Mesenchymal stem cell (in vitro differentiated cells and primary cell): ENCODE data around the gene MOCS2.

Experiments
- DNase-seq: peaks from one replicate; pipeline ENCODE4 v3.0.0-alpha.2; 2013
- H2AFZ ChIP-seq: one replicate; pipeline ENCODE4 v1.6.1; 2013; ENCODE audit warnings: low read depth, mild to moderate bottlenecking, control low read depth, inconsistent platforms, low read length, moderate library complexity
- H2AK5ac ChIP-seq: 2 replicates; pipeline ENCODE4 v1.6.1; 2013; ENCODE audit warnings: low read length, moderate library complexity, mild to moderate bottlenecking, inconsistent platforms; ENCODE audit not compliant: severe bottlenecking
- H2BK120ac ChIP-seq: one replicate; pipeline ENCODE4 v1.6.1; 2013; ENCODE audit warnings: low read depth, mild to moderate bottlenecking, inconsistent platforms, low read length, moderate library complexity
- H2BK12ac ChIP-seq, 2 experiments: one replicate each; pipeline ENCODE4 v1.6.1; 2013; ENCODE audit warnings: inconsistent platforms in 2 of 2, low read length in 2 of 2, mild to moderate bottlenecking in 2 of 2, moderate library complexity in 2 of 2, control low read depth in 1 of 2
- H2BK15ac ChIP-seq: one replicate; pipeline ENCODE4 v1.6.1; 2013; ENCODE audit warnings: mild to moderate bottlenecking, low read depth, inconsistent platforms; ENCODE audit not compliant: poor library complexity, severe bottlenecking
- H2BK5ac ChIP-seq: 2 replicates; pipeline ENCODE4 v1.6.1; 2013; ENCODE audit warnings: low read depth, mild to moderate bottlenecking, low read length, control low read depth, inconsistent platforms; ENCODE audit not compliant: poor library complexity, severe bottlenecking
- H3K14ac ChIP-seq, 2 experiments: one replicate each; pipeline ENCODE4 v1.6.1; 2013; ENCODE audit warnings: inconsistent platforms in 2 of 2, low read length in 2 of 2, control low read depth in 1 of 2, mild to moderate bottlenecking in 1 of 2, moderate library complexity in 1 of 2
- H3K18ac ChIP-seq, 2 experiments: one replicate each; pipeline ENCODE4 v1.6.1; 2013; ENCODE audit warnings: inconsistent platforms in 2 of 2, low read length in 2 of 2, control low read depth in 1 of 2, low read depth in 1 of 2, mild to moderate bottlenecking in 1 of 2
- H3K23ac ChIP-seq, 2 experiments: one replicate each; pipeline ENCODE4 v1.6.1; 2013; ENCODE audit warnings: inconsistent platforms in 2 of 2, low read length in 2 of 2, mild to moderate bottlenecking in 2 of 2, moderate library complexity in 2 of 2, control low read depth in 1 of 2
- H3K27ac ChIP-seq: 2 replicates; pipeline ENCODE4 v1.5.1; 2013; ENCODE audit warnings: mild to moderate bottlenecking, moderate library complexity, low read length, control low read depth, inconsistent platforms; ENCODE audit not compliant: poor library complexity, severe bottlenecking
- H3K27me3 ChIP-seq, 2 experiments: 2 replicates each; pipeline versions ENCODE4 v1.6.1 to v1.7.0; 2013; ENCODE audit warnings: low read length in 2 of 2, mild to moderate bottlenecking in 2 of 2, moderate library complexity in 2 of 2, control low read depth in 1 of 2, inconsistent platforms in 1 of 2; ENCODE audit not compliant: control insufficient read depth in 1 of 2, insufficient read depth in 1 of 2
- H3K36me3 ChIP-seq, 2 experiments: 2 replicates each; pipeline versions ENCODE4 v1.6.1 to v1.7.0; 2013; ENCODE audit warnings: low read length in 2 of 2, control low read depth in 1 of 2, inconsistent platforms in 1 of 2, low read depth in 1 of 2, mild to moderate bottlenecking in 1 of 2; ENCODE audit not compliant: insufficient read depth in 2 of 2, control insufficient read depth in 1 of 2
- H3K4ac ChIP-seq, 2 experiments: one replicate each; pipeline ENCODE4 v1.6.1; 2013; ENCODE audit warnings: inconsistent platforms in 2 of 2, low read length in 2 of 2, mild to moderate bottlenecking in 2 of 2, moderate library complexity in 2 of 2, control low read depth in 1 of 2, low read depth in 1 of 2
- H3K4me1 ChIP-seq: 2 replicates; pipeline ENCODE4 v1.6.1; 2013; ENCODE audit warnings: low read depth, low read length, control low read depth; ENCODE audit not compliant: control insufficient read depth, insufficient read depth
- H3K4me2 ChIP-seq: 2 replicates; pipeline ENCODE4 v1.6.1; 2013; ENCODE audit warnings: low read length, mild to moderate bottlenecking, inconsistent platforms; ENCODE audit not compliant: poor library complexity, severe bottlenecking
- H3K4me3 ChIP-seq, 2 experiments: 2 replicates each; pipeline versions ENCODE4 v1.5.1 to v1.7.0; 2013; ENCODE audit warnings: low read length in 2 of 2, mild to moderate bottlenecking in 2 of 2, control low read depth in 1 of 2, low read depth in 1 of 2; ENCODE audit not compliant: insufficient read depth in 1 of 2
- H3K79me1 ChIP-seq: replicated peaks from 2 replicates; pipeline ENCODE4 v1.6.1; 2013; ENCODE audit warnings: mild to moderate bottlenecking, control low read depth, low read length, inconsistent platforms; ENCODE audit not compliant: poor library complexity, severe bottlenecking
- H3K9ac ChIP-seq: 2 replicates; pipeline ENCODE4 v1.7.0; 2013; ENCODE audit warnings: mild to moderate bottlenecking, low read length, moderate library complexity
- H3K9me3 ChIP-seq: 2 replicates; pipeline ENCODE4 v1.7.0; 2013; ENCODE audit warnings: mild to moderate bottlenecking, low read length; ENCODE audit not compliant: control insufficient read depth
- H4K8ac ChIP-seq: one replicate; pipeline ENCODE4 v1.6.1; 2013; ENCODE audit warnings: inconsistent platforms, mild to moderate bottlenecking, low read length, moderate library complexity
- H4K91ac ChIP-seq: one replicate; pipeline ENCODE4 v1.6.1; 2013; ENCODE audit warnings: mild to moderate bottlenecking, low read length, inconsistent platforms
- WGBS: methylation state at CpG from one replicate; pipeline ENCODE4 v1.1.7; 2013; ENCODE audit warnings: mixed read lengths; 5-methylcytosine and 5-hydroxymethylcytosine counted together

The MOCS2 gene

DNA sequence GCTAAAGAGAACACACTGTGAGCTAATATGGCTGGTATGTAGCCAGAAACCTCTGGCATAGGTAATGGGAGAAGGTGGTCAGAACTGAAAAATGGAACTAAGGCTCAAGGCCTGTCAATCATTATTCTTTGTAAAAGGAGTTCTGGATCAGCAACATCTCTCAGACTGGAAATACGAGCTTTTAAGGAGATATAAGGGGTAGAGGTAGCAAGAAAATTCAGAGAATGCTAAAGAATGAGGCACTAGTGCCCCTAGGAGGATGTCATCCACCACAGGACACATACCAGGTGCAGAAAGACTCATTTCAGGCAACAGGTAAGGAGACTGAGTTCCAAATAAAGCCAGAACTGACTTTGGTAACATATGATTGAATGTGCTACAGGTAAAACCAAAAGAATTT lies 18.9 kb upstream of the MOCS2 start:
- Histone ChIP-seq H3K4me3 (no peak overlapping the region), H3K4me1 (peaks cover 2% of the 10 kb centered on the region), H3K36me3 (no peaks in the 10 kb centered on the region), H2AFZ (no peak overlapping the region), H2BK15ac (no peak overlapping the region), H3K9ac (no peak overlapping the region), H3K27ac (no peak overlapping the region), H3K14ac (no peak overlapping the region), H4K8ac (no peak overlapping the region), H3K18ac (no peak overlapping the region), H3K4ac (no peak overlapping the region), H3K79me1 (no peaks in the 10 kb centered on the region), H3K4me2 (no peak overlapping the region), H3K9me3 (no peaks in the 10 kb centered on the region), H2BK120ac (no peak overlapping the region), H4K91ac (no peak overlapping the region), H3K27me3 (no peaks in the 10 kb centered on the region), H2BK5ac (no peak overlapping the region), H2AK5ac (no peak overlapping the region), H3K23ac (no peak overlapping the region), H2BK12ac (no peak overlapping the region)
- WGBS: 76% methylated on average over 1 of the region's 1 CpG
- no peak for DNase-seq

DNA sequence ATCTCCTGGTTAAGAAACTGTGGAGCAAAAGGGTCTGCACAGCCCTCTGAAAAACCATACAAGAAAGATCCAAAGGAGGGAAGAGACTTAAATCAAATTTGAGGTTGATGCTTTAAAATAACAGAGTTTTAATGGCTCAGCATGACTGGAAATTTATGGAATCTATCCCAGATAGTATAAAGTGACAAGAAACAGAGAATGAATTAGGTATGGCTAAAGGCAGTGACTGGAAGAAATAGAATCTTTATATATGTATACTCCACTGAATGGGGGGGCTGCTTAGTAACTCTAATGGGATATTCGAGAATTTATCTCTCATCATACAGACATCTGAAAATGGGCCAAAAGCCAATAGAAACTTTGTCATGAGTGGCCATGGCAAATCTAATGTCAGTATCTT lies 17.6 kb upstream of the MOCS2 start:
- H2BK5ac ChIP-seq: no peak overlapping the region

DNA sequence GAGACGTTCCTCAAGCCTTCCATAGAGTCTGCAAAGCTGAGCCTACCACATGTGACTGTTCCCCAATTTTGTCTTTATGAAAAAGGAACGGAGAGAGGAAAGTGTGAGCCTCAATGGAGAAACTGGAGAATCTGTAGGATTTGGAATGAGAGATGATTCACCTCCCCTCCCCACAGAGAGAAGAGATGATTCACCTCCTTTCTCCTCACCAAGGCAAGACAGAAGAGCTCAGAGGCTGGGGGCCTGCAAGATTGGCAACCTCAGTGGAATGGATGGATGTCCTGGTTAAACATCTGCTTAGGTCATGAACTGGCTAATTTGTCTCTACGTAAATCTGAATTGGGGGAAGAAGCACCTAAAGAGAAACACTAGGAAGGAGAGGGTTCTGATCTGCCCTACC lies 17.0 kb upstream of the MOCS2 start:
- Histone ChIP-seq H2BK5ac (no peak overlapping the region), H3K4ac (no peak overlapping the region)
- WGBS: 70% methylated on average over 2 of the region's 3 CpGs

More for the DNA sequence above, 17.6 kb upstream of the MOCS2 start:
- Histone ChIP-seq H2BK12ac (no peak overlapping the region), H3K9me3 (no peaks in the 10 kb centered on the region), H3K27me3 (no peaks in the 10 kb centered on the region), H3K4me1 (peaks cover 2% of the 10 kb centered on the region), H2AFZ (no peak overlapping the region), H3K18ac (no peak overlapping the region), H2BK15ac (no peak overlapping the region), H3K4me2 (no peak overlapping the region), H4K91ac (no peak overlapping the region), H3K23ac (no peak overlapping the region), H3K27ac (no peak overlapping the region), H3K14ac (no peak overlapping the region), H3K79me1 (no peaks in the 10 kb centered on the region), H3K4ac (no peak overlapping the region), H2BK120ac (no peak overlapping the region), H2AK5ac (no peak overlapping the region), H3K4me3 (no peak overlapping the region), H3K36me3 (no peaks in the 10 kb centered on the region), H3K9ac (no peak overlapping the region), H4K8ac (no peak overlapping the region)
- DNase-seq: no peak
- WGBS: 80% methylated on average over 1 of the region's 1 CpG

DNA sequence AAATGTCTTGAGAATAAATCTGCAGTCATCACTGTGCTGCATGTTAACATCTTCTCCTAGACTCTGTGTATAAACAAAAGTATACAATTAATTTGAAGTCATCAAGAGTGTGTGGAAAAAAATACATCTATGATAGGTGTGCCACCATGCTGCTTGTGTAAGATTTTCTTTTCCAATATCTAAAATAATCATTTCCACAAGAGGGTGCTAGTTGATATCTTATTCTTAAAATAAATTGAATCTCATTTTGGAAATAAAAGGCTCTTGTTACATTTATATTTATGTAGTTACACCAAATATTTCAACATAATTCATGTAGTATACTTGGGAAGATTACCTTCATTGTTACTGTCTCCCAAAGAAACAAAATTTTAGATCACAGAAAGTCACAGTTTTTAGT lies 14.1 kb upstream of the MOCS2 start:
- no peak overlapping the region for H3K27ac ChIP-seq
- H3K9me3 ChIP-seq: no peaks in the 10 kb centered on the region
- no peak overlapping the region for H4K91ac ChIP-seq
- H2AK5ac ChIP-seq: no peak overlapping the region
- no peaks in the 10 kb centered on the region for H3K36me3 ChIP-seq
- no peak overlapping the region for H3K9ac ChIP-seq
- peaks cover 2% of the 10 kb centered on the region for H3K4me1 ChIP-seq
- no peak overlapping the region for H3K4me2 ChIP-seq
- no peak overlapping the region for H3K23ac ChIP-seq
- no peak overlapping the region for H2BK120ac ChIP-seq
- no peak overlapping the region for H3K4me3 ChIP-seq
- H3K4ac ChIP-seq: no peak overlapping the region
- H2BK5ac ChIP-seq: no peak overlapping the region
- no peak overlapping the region for H3K18ac ChIP-seq
- no peaks in the 10 kb centered on the region for H3K27me3 ChIP-seq
- H2BK12ac ChIP-seq: no peak overlapping the region
- H2BK15ac ChIP-seq: no peak overlapping the region
- DNase-seq: peak; percentile 13
- no peak overlapping the region for H3K14ac ChIP-seq
- no peaks in the 10 kb centered on the region for H3K79me1 ChIP-seq
- no peak overlapping the region for H2AFZ ChIP-seq
- H4K8ac ChIP-seq: no peak overlapping the region

More for the DNA sequence above, 17.0 kb upstream of the MOCS2 start:
- Histone ChIP-seq H3K4me3 (no peak overlapping the region), H3K4me2 (no peak overlapping the region), H2BK12ac (no peak overlapping the region), H3K4me1 (peaks cover 2% of the 10 kb centered on the region), H2AK5ac (no peak overlapping the region), H3K79me1 (no peaks in the 10 kb centered on the region), H3K23ac (no peak overlapping the region), H4K91ac (no peak overlapping the region), H3K9ac (no peak overlapping the region), H3K14ac (no peak overlapping the region), H3K18ac (no peak overlapping the region), H3K27ac (peak overlapping the region; percentile 43), H3K36me3 (no peaks in the 10 kb centered on the region), H3K9me3 (no peaks in the 10 kb centered on the region), H2AFZ (no peak overlapping the region), H2BK15ac (no peak overlapping the region), H4K8ac (no peak overlapping the region), H3K27me3 (no peaks in the 10 kb centered on the region), H2BK120ac (no peak overlapping the region)
- peak; percentile 20 for DNase-seq
